ENCODE measurements around the gene HKDC1.
A peak's percentile ranks its signal among the peaks of the same experiment; 100 is the strongest.

HKDC1 gene

GRCh38 chr10:69216577-69217118 is 3.5 kb upstream of the HKDC1 start:
- no peak for DNase-seq

- DNase-seq: no peak
Observed at GRCh38 chr10:69217119-69217754, 2.9 kb upstream of the HKDC1 start.

- DNase-seq: no peak
Observed at GRCh38 chr10:69218831-69219230, 1.3 kb upstream of the HKDC1 start.

DNA sequence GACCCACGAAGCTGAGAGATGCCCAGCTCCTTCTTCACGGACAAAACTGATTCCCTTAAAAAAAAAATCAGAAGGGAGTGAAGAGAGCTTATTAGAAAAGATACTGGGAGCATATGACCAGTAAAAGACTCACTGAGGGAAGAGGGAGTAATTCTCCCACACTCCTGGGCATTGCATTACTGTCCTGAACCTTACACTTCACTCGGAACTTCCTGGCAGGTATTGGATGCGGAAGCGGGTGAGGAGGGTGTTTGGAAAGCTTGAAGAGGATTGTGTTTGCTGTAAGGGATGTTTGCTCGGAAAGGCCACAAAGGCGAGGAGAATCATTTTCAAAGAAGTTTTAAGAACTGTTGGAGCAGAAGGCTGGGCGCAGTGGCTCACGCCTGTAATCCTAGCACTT is 375 bp downstream of the HKDC1 start:
- DNase-seq: no peak

GRCh38 chr10:69222157-69223027 is 2.3 kb downstream of the HKDC1 start:
- DNase-seq: no peak

DNA sequence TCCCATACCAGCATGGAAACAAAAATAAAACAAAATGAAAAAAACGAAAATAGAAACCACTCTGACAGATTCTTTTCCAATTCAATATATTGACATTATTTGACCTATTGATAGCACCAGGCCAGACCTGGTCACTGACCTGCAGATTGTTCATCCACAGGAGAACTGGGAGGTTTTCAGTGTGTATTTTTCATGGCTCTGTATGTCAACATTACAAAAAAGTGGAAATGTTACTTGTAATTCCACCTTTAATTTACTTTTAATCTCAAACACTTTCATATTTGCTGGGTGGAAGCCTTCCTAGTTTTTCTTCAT is 2.9 kb downstream of the HKDC1 start:
- no peak for DNase-seq

- no peak for DNase-seq
Observed at GRCh38 chr10:69224862-69225657, 4.9 kb downstream of the HKDC1 start.

DNA sequence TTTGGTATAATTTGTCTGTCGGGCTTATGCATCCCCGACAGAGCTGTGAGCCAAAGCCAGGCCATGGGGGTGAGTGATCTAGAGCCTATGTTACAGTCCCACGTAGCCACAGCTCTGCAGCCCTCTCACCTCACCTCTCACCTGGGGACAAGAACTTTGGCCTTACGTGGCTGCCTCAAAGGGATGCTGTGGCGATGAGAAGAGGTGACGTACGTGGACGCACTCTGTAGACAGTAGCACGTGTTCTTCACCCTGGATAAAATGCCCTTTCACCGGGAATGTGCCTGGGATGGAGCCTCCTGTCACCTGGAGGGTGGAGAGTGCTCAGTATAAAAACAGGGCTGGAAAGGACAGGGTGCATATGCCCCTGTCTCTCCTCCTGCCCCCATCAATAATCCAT is 5.5 kb downstream of the HKDC1 start:
- no peak for DNase-seq

GRCh38 chr10:69226919-69227450 is 6.9 kb downstream of the HKDC1 start:
- DNase-seq: no peak

- DNase-seq: no peak
Observed at GRCh38 chr10:69228151-69228550, 8.0 kb downstream of the HKDC1 start.

GRCh38 chr10:69229616-69229916 is 9.4 kb downstream of the HKDC1 start:
- no peak for DNase-seq

GRCh38 chr10:69230128-69230527 is 10.0 kb downstream of the HKDC1 start:
- DNase-seq: no peak

DNA sequence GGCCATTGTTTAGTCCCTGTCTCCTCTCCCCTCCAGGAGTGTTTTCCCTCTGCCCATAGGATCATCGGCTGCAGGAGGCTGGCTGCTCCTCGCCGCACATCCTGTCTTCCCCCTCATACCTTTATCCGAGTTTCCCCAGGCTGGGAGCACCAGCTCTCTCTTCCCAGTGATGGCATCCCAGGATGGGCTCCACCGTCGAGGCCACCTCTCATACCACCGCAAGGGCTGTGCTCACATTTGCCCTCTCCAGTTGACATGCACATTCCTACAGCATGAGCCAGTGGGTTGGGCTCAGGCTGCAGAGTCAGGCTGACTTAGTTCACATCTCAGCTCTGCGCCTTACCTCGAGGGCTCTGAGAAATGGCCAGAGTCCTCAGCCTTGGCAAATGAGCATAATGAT is 12.1 kb downstream of the HKDC1 start:
- no peak for DNase-seq

- DNase-seq: no peak
Observed at GRCh38 chr10:69232736-69233480, 12.8 kb downstream of the HKDC1 start.

DNA sequence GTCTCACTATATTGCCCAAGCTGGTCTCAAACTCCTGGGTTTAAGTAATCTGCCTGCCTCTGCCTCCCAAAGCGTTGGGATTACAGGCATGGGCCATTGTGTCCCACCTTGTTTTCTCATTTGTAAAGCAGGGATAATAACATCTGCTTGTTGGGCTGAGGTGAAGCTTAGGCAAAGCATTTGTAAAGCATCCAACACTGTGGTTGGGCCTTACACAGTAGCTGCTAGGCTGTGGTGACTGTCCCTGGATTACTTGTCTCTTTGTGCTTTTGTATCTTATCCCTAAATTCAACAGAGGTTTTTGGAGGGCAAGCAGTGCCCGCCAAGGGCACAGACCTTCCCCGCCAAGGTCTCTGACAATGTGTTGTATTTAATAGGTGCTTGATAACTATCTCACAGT is 14.3 kb downstream of the HKDC1 start:
- no peak for DNase-seq

GRCh38 chr10:69237528-69238159 is 17.5 kb downstream of the HKDC1 start:
- peak; percentile 44 for DNase-seq

DNA sequence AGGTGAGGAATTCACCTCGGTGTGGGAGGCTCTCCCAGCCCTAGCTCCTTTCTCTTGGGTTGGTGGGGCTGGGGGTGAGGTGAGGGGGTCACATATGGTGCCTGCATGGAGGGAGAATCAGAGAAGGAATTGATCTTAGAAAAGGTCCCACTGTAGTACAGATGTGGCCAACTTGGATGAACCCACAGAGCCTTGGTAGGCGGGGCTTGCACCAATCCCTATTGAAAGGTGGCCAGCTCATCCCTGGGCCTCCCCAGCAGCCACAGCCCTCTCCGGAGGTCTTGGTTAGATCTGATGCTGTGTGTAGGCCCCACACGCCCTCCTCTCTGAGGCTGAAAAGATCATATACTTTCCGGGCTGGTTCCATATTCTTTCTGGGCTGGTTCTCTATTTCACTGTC is 19.0 kb downstream of the HKDC1 start:
- no peak for DNase-seq

DNA sequence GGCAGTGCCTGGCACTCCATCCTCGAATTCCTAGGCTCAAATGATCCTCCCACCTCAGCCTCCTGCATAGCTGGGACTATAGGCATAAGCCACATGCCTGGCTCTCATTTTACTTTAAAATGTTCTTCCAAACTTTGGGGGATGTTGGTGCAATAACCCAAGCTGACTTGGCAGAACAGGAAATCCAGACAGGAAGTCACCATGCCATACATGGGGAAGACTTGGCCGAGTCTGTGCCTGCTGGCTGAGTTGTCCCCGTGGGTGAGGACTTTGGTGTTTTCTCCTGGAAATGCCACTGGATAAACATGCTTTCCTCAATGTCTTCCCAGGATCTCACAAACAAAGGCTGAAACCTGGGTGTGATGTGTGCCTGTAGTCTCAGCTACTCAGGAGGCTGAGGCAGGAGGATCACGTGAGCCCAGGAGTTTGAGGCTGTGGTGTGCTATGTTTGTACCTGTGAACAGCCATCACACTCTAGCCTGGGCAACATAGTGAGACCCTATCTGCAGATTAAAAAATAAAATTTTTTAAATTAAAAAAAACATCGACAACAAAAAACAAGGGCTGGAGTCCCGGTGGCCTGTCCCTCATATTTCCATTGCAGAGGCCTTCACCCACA is 19.8 kb downstream of the HKDC1 start:
- no peak for DNase-seq

DNA sequence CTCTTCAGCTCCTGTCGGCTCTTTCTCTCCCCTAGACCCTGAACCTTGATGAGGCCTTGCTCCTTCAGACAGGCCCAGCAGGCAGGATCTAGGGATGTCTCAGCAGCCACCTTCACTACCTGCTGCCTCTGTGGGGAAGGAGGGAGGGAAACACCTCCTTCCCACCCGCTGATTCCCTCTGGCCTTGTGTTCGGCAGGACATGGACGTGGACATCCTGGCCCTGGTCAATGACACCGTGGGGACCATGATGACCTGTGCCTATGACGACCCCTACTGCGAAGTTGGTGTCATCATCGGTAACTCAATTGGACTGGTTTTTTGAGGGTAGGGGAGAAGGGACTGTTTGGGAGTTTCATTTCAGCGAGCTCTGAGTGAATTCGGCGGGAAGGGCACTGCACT is 20.3 kb downstream of the HKDC1 start:
- no peak for DNase-seq

DNA sequence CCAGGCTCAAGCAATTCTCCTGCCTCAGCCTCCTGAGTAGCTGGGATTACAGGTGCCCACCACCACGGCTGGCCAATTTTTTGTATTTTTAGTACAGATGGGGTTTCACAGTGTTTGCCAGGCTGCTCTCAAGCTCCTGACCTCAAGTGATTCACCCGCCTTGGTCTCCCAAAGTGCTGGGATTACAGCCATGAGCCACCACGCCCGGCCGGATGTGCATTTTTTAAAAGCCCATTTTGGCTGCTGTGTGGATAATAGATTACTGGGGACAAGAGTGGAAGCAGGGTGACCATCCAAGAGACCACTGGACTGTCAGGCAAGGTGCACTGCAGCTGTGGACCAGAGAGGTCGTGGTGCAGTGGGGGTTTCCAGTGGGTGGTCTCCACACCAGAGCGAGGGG is 21.4 kb downstream of the HKDC1 start:
- no peak for DNase-seq

GRCh38 chr10:69242040-69242851 is 22.1 kb downstream of the HKDC1 start:
- DNase-seq: no peak
